ENCODE data around the gene PPP1R37.

PPP1R37 gene

DNA sequence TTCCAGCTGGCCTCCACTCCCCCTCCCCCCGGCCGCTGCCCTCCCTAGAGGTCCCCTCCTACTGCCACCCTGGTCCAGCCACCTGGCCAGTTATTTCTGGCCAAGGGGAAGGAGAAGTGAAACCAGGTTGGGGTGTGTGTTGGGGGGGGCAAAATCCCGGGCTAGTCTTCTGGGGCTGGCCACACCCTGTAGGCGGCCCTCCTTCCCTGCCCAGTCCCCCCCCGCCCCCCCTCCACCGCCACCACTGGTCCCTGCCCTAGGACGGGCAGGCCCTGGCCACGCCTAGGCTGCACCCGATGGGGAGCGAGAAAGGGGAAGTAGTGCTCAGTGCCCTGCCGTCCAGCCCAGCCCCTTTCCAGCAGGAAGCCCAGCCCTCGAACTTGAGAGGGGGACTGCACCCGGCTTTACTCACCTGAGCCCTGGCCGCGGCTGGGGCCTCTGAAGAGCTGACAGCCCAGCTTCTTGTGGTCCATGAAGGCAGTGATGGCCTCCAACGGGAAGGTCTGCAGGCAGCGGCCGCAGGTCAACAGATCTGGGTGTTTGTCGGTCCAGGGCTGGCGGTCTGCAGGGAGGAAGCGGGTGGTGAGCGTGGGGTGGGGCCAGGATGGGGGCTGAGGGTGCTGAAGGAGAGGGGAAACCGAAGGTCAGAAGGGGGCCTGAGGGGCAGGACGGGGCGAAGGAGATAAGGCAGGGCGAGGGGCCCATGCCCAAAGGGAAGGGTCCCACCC, 17.5 kb upstream of the PPP1R37 start:
- H3K36me3 ChIP-seq (ENCODE audit: control insufficient read depth, insufficient read depth, low read length) = no peaks in the 10 kb centered on the region
- no peak overlapping the region for H3K27ac ChIP-seq
- H3K79me2 ChIP-seq = peaks cover 14% of the 10 kb centered on the region
- H2AFZ ChIP-seq = peak overlapping the region; percentile 88
- TF ChIP-seq, protein P1, sequence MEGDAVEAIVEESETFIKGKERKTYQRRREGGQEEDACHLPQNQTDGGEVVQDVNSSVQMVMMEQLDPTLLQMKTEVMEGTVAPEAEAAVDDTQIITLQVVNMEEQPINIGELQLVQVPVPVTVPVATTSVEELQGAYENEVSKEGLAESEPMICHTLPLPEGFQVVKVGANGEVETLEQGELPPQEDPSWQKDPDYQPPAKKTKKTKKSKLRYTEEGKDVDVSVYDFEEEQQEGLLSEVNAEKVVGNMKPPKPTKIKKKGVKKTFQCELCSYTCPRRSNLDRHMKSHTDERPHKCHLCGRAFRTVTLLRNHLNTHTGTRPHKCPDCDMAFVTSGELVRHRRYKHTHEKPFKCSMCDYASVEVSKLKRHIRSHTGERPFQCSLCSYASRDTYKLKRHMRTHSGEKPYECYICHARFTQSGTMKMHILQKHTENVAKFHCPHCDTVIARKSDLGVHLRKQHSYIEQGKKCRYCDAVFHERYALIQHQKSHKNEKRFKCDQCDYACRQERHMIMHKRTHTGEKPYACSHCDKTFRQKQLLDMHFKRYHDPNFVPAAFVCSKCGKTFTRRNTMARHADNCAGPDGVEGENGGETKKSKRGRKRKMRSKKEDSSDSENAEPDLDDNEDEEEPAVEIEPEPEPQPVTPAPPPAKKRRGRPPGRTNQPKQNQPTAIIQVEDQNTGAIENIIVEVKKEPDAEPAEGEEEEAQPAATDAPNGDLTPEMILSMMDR (IDR thresholded peaks at IDR 0.05) = no peak
- peak overlapping the region; percentile 57 for H3K4me3 ChIP-seq (ENCODE audit: low read depth, low read length)
- H3K27me3 ChIP-seq (ENCODE audit: control insufficient read depth, insufficient read depth, low read length) = no peaks in the 10 kb centered on the region
- H3K9ac ChIP-seq = no peak overlapping the region
- H3K9me3 ChIP-seq (ENCODE audit: control insufficient read depth, low read length) = no peaks in the 10 kb centered on the region
- H3K4me2 ChIP-seq (ENCODE audit: low read length) = peak overlapping the region; percentile 88
- peaks cover 13% of the 10 kb centered on the region for H3K4me1 ChIP-seq

DNA sequence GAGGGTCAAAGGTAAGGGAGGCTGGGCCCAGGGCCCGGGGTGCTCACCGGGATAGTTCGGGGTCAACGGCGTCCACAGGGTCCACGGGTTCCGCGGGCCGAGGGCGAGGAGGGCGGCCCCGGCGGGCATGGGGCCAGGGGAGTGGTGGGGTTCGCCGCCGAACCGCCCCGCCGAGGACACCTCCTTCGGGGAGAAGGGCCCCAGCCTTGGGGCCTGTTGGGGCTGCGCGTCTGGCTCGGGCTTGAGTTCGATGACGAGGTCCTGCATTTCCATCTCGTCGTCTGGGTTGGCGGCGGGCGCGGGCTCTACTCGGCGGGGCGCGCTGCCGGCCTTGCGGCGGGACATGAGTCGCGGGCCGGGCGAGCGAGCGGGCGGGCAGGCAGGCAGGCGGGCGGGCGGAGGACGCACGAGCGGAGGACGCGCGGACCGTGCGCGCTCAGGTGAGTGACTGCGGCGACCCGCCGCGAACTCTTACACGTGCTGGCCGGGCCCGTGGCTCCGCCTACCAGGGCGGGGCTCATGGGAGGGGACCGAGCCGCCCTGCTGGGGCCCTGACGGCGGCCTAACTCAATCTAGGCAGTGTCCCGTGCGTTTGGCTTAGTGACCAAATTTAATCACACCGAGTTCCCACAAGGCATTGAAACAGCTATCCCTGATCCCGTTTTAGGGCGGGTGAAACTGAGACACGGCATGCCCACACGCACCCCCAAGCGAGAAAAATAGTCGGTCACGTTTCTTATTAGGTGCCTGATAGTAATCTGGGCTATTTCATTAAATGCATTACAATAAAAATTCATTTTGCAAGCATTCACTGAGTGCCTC, 16.7 kb upstream of the PPP1R37 start, which contains the start of gene ZNF296:
ZNF296 (minus strand) TSS at position 450 of the 822 bp plus-strand sequence; CDS start at position 345, 105 bp downstream.
- Histone ChIP-seq H3K9me3 (ENCODE audit: control insufficient read depth, low read length) (no peaks in the 10 kb centered on the region), H3K4me1 (peaks cover 13% of the 10 kb centered on the region), H3K27me3 (ENCODE audit: control insufficient read depth, insufficient read depth, low read length) (no peaks in the 10 kb centered on the region), H3K4me3 (ENCODE audit: low read depth, low read length) (peak within 1 kb of the TSS; percentile 57), H2AFZ (peak within 1 kb of the TSS; percentile 88), H3K4me2 (ENCODE audit: low read length) (peak within 1 kb of the TSS; percentile 88), H3K9ac (no peak within 1 kb of the TSS), H3K27ac (peak within 1 kb of the TSS; percentile 47), H3K79me2 (peaks cover 14% of the 10 kb centered on the region), H3K36me3 (ENCODE audit: control insufficient read depth, insufficient read depth, low read length) (no peaks in the 10 kb centered on the region)
- TF ChIP-seq, protein P1 (IDR thresholded peaks at IDR 0.05) = no peak

DNA sequence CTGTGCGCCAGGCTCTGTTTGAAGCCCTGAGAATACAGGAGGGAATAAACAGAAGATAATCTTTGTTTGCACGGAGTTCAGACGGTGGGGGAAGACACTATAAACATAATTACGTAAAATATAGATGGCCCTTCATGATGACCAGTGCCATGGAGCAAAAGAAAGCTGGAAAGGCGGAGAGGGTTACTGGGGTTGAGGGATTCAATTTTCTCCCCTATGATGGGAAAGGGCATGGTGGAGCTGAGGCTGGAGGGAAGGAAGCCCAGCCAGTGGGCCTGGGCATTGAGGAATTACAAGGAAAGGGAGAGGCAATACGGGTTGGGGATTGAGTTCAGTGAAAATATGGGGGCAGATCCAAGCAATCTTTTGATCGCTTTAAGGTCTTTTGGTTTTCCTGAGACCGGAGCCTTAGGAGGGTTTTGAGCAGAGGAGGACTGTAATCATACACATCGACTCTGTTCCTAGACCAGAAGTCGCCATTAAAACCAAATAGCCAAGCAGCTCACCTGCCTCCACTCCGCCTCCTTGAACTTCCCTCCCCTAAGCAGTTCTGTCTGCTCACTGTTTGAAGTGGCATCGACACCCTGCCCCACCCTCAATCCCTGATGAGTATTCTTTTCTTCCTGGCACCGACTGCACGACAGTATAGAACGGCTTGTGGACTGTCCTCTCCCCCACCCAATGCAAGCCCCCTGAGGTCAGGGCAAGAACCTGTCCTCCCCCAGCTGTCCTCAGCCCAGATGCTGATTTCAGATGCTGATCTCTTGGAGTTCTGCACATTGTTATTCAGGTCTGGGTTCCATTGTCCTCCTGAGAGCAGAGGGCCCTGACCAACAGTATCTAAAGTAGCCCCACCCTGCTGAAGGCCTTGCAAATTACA, 15.9 kb upstream of the PPP1R37 start:
- TF ChIP-seq, protein P1 (IDR thresholded peaks at IDR 0.05) = no peak
- Histone ChIP-seq H3K4me3 (ENCODE audit: low read depth, low read length) (peak overlapping the region; percentile 57), H3K4me2 (ENCODE audit: low read length) (peak overlapping the region; percentile 88), H3K27me3 (ENCODE audit: control insufficient read depth, insufficient read depth, low read length) (no peaks in the 10 kb centered on the region), H3K27ac (peak overlapping the region; percentile 47), H3K9me3 (ENCODE audit: control insufficient read depth, low read length) (no peaks in the 10 kb centered on the region), H3K9ac (no peak overlapping the region), H3K79me2 (peaks cover 20% of the 10 kb centered on the region), H3K4me1 (peaks cover 13% of the 10 kb centered on the region), H3K36me3 (ENCODE audit: control insufficient read depth, insufficient read depth, low read length) (no peaks in the 10 kb centered on the region), H2AFZ (peak overlapping the region; percentile 88)

DNA sequence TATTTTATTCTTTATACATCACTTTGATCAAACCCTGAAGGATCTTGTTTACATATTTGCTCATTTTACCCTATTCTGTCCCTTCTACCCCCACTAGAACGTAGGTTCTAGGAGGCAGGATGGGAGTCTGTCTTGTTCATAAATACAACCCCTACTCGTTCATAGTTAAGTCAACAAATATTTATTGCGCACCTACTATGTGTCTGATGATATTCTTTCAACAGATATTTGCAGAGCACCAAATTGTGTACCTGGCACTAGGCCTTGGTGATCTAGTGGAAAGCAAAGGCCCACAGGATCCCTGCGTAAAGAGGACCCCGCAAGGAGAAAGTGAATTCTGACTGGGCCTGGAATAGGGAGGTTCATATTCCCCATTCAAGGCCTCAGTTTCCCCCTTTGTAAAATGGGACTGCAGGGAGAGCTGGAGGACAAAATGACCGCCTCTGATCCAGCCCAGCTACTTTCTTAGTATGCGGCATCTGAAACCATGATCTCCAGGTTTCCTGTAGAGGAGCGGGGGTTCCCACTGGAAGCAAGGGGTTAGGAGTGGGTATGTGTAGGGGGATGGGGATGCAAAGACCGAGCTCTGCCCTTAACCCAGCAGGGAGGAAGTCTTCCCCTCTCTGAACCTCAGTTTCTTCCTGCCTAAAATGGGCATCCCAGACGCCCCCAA, 14.5 kb upstream of the PPP1R37 start:
- Histone ChIP-seq H3K79me2 (peaks cover 23% of the 10 kb centered on the region), H3K4me2 (ENCODE audit: low read length) (peak overlapping the region; percentile 82), H3K4me3 (ENCODE audit: low read depth, low read length) (peak overlapping the region; percentile 93), H2AFZ (peak overlapping the region; percentile 99), H3K36me3 (ENCODE audit: control insufficient read depth, insufficient read depth, low read length) (no peaks in the 10 kb centered on the region), H3K9ac (no peak overlapping the region), H3K9me3 (ENCODE audit: control insufficient read depth, low read length) (no peaks in the 10 kb centered on the region), H3K4me1 (peaks cover 13% of the 10 kb centered on the region), H3K27me3 (ENCODE audit: control insufficient read depth, insufficient read depth, low read length) (no peaks in the 10 kb centered on the region), H3K27ac (peak overlapping the region; percentile 63)
- TF ChIP-seq, protein P1 (IDR thresholded peaks at IDR 0.05) = no peak

All from parathyroid adenoma (tissue), 2 donors.